HEK293T (cell line): ENCODE results near the gene NSG1.

ENCODE experiments used
- CTCF ChIA-PET: fragments of 350-600 bp; formaldehyde crosslinking; extraction: SDS; loops from one replicate; lab custom pipeline; 2021; ENCODE audit warnings: antibody characterized with exemption, inconsistent platforms; lab: Yijun Ruan, JAX
- POLR2A ChIA-PET: fragments of 350-600 bp; formaldehyde crosslinking; extraction: SDS; loops from one replicate; lab custom pipeline; 2020; ENCODE audit warnings: antibody characterized with exemption, inconsistent platforms; lab: Yijun Ruan, JAX
- DNase-seq: peaks from one replicate; pipeline ENCODE4 v3.0.0; 2012; ENCODE audit warnings: mixed read lengths; ENCODE audit errors: extremely low spot score
- ARNT ChIP-seq: fragments of 450-650 bp; IDR thresholded peaks from 2 replicates; pipeline ENCODE4 v1.6.1; 2017; ENCODE audit warnings: mild to moderate bottlenecking
- BHLHE40 ChIP-seq: fragments of 450-650 bp; IDR thresholded peaks from 2 replicates; pipeline ENCODE4 v1.6.1; 2016; ENCODE audit warnings: mild to moderate bottlenecking, moderate library complexity, borderline replicate concordance
- CTBP1 ChIP-seq: fragments of 450-650 bp; IDR thresholded peaks from 2 replicates; pipeline ENCODE4 v1.6.1; 2016; ENCODE audit warnings: borderline replicate concordance
- ELF4 ChIP-seq: fragments of 450-650 bp; IDR thresholded peaks from 2 replicates; pipeline ENCODE4 v1.6.1; 2017; ENCODE audit warnings: antibody characterized with exemption
- FOXA1 ChIP-seq: fragments of 450-650 bp; IDR thresholded peaks from 2 replicates; pipeline ENCODE4 v1.6.1; 2016; ENCODE audit warnings: mild to moderate bottlenecking
- FOXK2 ChIP-seq: fragments of 450-650 bp; IDR thresholded peaks from 2 replicates; pipeline ENCODE4 v1.6.1; 2016; ENCODE audit warnings: mild to moderate bottlenecking
- FOXM1 ChIP-seq: fragments of 450-650 bp; IDR thresholded peaks from 2 replicates; pipeline ENCODE4 v1.6.1; 2017; ENCODE audit warnings: mild to moderate bottlenecking, borderline replicate concordance
- HDGF ChIP-seq: fragments of 450-650 bp; IDR thresholded peaks from 2 replicates; pipeline ENCODE4 v1.6.1; 2017; ENCODE audit warnings: antibody characterized with exemption, borderline replicate concordance
- L3MBTL2 ChIP-seq: fragments of 450-650 bp; conservative IDR thresholded peaks from 2 replicates; pipeline ENCODE4 v1.6.1; 2016; ENCODE audit warnings: mild to moderate bottlenecking
- LEF1 ChIP-seq: fragments of 450-650 bp; IDR thresholded peaks from 2 replicates; pipeline ENCODE4 v1.6.1; 2017; ENCODE audit warnings: mild to moderate bottlenecking, borderline replicate concordance
- NFRKB ChIP-seq: fragments of 450-650 bp; IDR thresholded peaks from 2 replicates; pipeline ENCODE4 v1.6.1; 2016; ENCODE audit warnings: mild to moderate bottlenecking, moderate library complexity
- PKNOX1 ChIP-seq: fragments of 450-650 bp; IDR thresholded peaks from 2 replicates; pipeline ENCODE4 v1.6.1; 2016
- SP1 ChIP-seq: fragments of 450-650 bp; IDR thresholded peaks from 2 replicates; pipeline ENCODE4 v1.6.1; 2017
- SUZ12 ChIP-seq: fragments of 450-650 bp; IDR thresholded peaks from 2 replicates; pipeline ENCODE4 v1.6.1; 2016; ENCODE audit warnings: mild to moderate bottlenecking
- TARDBP ChIP-seq: fragments of 450-650 bp; IDR thresholded peaks from 2 replicates; pipeline ENCODE4 v1.6.1; 2016
- ZNF384 ChIP-seq: fragments of 450-650 bp; IDR thresholded peaks from 2 replicates; pipeline ENCODE4 v1.6.1; 2016

Gene NSG1

GRCh38 chr4:4384837-4385236 is 2.1 kb upstream of the NSG1 start:
- CTCF ChIA-PET, result interaction anchor here (0.5 to 1.5 kb wide), 8 partner anchors 9 to 135 kb away, joined by 3 to 9 read pairs (median 3); no protein-coding TSS in a partner anchor
- POLR2A ChIA-PET, result interaction anchor here (0.7 kb wide), 1 partner anchor 46 kb away, joined by 3 read pairs; no protein-coding TSS in a partner anchor
- DNase-seq, result peak; percentile 73
- no peak for TF ChIP-seq ARNT
- no peak for TF ChIP-seq BHLHE40
- no peak for TF ChIP-seq ELF4
- TF ChIP-seq PKNOX1, result no peak
- TF ChIP-seq TARDBP, result no peak
- TF ChIP-seq NFRKB, result no peak
- no peak for TF ChIP-seq CTBP1
- TF ChIP-seq L3MBTL2, result no peak
- TF ChIP-seq SUZ12, result no peak
- no peak for TF ChIP-seq FOXM1

GRCh38 chr4:4385729-4386295 is 1.1 kb upstream of the NSG1 start:
- POLR2A ChIA-PET, result no interaction called here
- CTCF ChIA-PET, result no interaction called here
- DNase-seq, result no peak
- TF ChIP-seq TARDBP (no peak), ELF4 (no peak), FOXM1 (no peak), PKNOX1 (no peak), LEF1 (no peak), NFRKB (no peak), BHLHE40 (no peak), CTBP1 (no peak), SP1 (no peak), HDGF (no peak), L3MBTL2 (no peak), ARNT (no peak), FOXA1 (no peak), FOXK2 (no peak), SUZ12 (no peak), ZNF384 (no peak)

- no peak for TF ChIP-seq TARDBP
- ChIA-PET POLR2A (no interaction called here), CTCF (no interaction called here)
- DNase-seq, result peak; percentile 46
These were observed 586 bp upstream of the NSG1 start for GRCh38 chr4:4386296-4386735.

- CTCF ChIA-PET, result interaction anchor here (0.6 to 0.7 kb wide), 2 partner anchors 12 to 552 kb away, joined by 3 to 6 read pairs; no protein-coding TSS in a partner anchor
- TF ChIP-seq ARNT, result no peak
- TF ChIP-seq CTBP1, result no peak
- TF ChIP-seq ZNF384, result no peak
- TF ChIP-seq PKNOX1, result no peak
- TF ChIP-seq SP1, result no peak
- TF ChIP-seq TARDBP, result no peak
- TF ChIP-seq FOXA1, result no peak
- no peak for DNase-seq
- POLR2A ChIA-PET, result interaction anchor here (0.6 kb wide), 1 partner anchor 8 kb away, joined by 3 read pairs; no protein-coding TSS in a partner anchor
These were observed 819 bp downstream of the NSG1 start for GRCh38 chr4:4387531-4388310.

- ChIA-PET POLR2A (no interaction called here), CTCF (interaction anchor here (0.6 kb wide), 1 partner anchor 553 kb away, joined by 6 read pairs; no protein-coding TSS in a partner anchor)
- no peak for DNase-seq
- TF ChIP-seq FOXA1 (no peak), PKNOX1 (no peak), ZNF384 (no peak), FOXM1 (no peak)
These were observed 1.4 kb downstream of the NSG1 start for GRCh38 chr4:4388311-4388790.
